Activated T-cell treated with anti-CD3 and anti-CD28 coated beads for 4 hours (primary cell): ENCODE data around the gene BNIP3.
"Not testable (repeated sequence)": the region's sequence is repeated elsewhere in the genome, so short reads cannot be mapped to it uniquely, and the experiment has no call there.

ENCODE experiments used
- DNase-seq: peaks from one replicate; pipeline ENCODE4 v3.0.0-alpha.2; 2020

The BNIP3 gene

GRCh38 chr10:131977323-131978096 is 4.2 kb downstream of the BNIP3 start:
- DNase-seq, result no peak

GRCh38 chr10:131975796-131976195 is 5.9 kb downstream of the BNIP3 start:
- DNase-seq, result no peak

GRCh38 chr10:131975003-131975402 is 6.7 kb downstream of the BNIP3 start:
- no peak for DNase-seq

GRCh38 chr10:131974034-131974817 is 7.5 kb downstream of the BNIP3 start:
- no peak for DNase-seq

- DNase-seq, result no peak
Measured at GRCh38 chr10:131973160-131973951, 8.4 kb downstream of the BNIP3 start.

GRCh38 chr10:131972474-131973071 is 9.2 kb downstream of the BNIP3 start:
- DNase-seq, result no peak

- DNase-seq, result no peak
Measured at GRCh38 chr10:131971591-131971990, 10.1 kb downstream of the BNIP3 start.

- DNase-seq, result no peak
Measured at GRCh38 chr10:131970946-131971345, 10.8 kb downstream of the BNIP3 start.

GRCh38 chr10:131968949-131969348 is 12.8 kb downstream of the BNIP3 start:
- DNase-seq, result no peak

GRCh38 chr10:131964298-131964697 is 17.4 kb downstream of the BNIP3 start:
- no peak for DNase-seq

- DNase-seq, result no peak
Measured at GRCh38 chr10:131963811-131964210, 17.9 kb downstream of the BNIP3 start.

- DNase-seq, result no peak
Measured at GRCh38 chr10:131963350-131963749, 18.4 kb downstream of the BNIP3 start.

- no peak for DNase-seq
Measured at GRCh38 chr10:131961777-131962662, 19.7 kb downstream of the BNIP3 start.

- DNase-seq, result no peak
Measured at GRCh38 chr10:131961047-131961776, 20.5 kb downstream of the BNIP3 start.

GRCh38 chr10:131960631-131961046 is 21.1 kb downstream of the BNIP3 start:
- no peak for DNase-seq

- no peak for DNase-seq
Measured at GRCh38 chr10:131959841-131960240, 21.9 kb downstream of the BNIP3 start.

- DNase-seq, result no peak
Measured at GRCh38 chr10:131955591-131956340, 26.0 kb downstream of the BNIP3 start.

GRCh38 chr10:131954356-131954965 is 27.3 kb downstream of the BNIP3 start:
- no peak for DNase-seq

GRCh38 chr10:131949908-131950307 is 31.8 kb downstream of the BNIP3 start:
- DNase-seq, result not testable (repeated sequence)
